Posterior cingulate gyrus (tissue), 11 donors: ENCODE results near the gene ARHGEF19.
"Not testable (repeated sequence)": the region's sequence is repeated elsewhere in the genome, so short reads cannot be mapped to it uniquely, and the experiment has no call there.

Source experiments
- DNase-seq, 10 donors: peaks; one replicate each; pipeline versions ENCODE4 v3.0.0 to v3.0.0-alpha.2; 2020 to 2021; ENCODE audit warnings: mixed read lengths in 3 of 10
- intact Hi-C: fragments of 100-400 bp; cut with DNase I; formaldehyde crosslinking; loops from one replicate; pipeline ENCODE4 v1.15.1; 2023

ARHGEF19 gene

DNA sequence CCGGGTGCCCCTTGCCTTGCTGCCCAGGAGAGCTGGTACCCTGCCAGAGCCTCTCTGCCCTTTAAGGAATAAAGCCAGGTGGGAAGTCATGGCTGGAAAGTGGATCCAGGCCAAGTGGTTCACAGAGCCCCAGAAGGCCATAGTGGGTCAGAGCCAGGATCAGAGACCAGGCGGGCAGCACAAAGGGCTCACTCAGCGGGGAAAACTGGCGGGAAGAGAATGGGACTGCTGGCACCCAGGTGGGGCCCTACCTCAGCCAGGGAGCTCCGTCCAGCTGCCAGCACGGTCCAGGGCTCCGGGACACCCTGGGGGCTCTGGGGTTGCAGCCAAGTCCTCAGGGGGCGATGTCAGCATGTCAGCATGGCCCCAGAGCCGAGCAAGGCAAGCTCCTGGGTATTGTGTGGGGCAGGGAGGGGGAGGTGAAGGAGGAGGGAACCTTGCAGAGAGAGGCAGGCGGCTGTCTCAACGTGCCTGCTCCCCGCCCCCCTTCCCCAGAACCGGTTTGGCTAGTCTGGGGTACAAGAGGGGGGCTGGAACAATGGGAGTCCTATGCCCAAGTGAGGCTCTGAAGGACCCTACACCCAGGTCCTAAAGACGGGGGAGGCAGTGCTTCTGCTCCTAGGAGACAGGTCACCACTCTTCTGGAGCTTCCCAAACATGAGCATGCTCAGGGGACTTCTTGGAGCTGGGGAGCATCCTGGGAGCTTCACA, at the start of gene ARHGEF19:
Gene ARHGEF19, minus strand, starts transcription at position 402 of the 711 bp plus-strand sequence. CDS start 3,598 bp downstream, outside the sequence.
- peak in 2 of 10 donors; percentile 57 to 71 for DNase-seq
- intact Hi-C loops = no loop called here

DNA sequence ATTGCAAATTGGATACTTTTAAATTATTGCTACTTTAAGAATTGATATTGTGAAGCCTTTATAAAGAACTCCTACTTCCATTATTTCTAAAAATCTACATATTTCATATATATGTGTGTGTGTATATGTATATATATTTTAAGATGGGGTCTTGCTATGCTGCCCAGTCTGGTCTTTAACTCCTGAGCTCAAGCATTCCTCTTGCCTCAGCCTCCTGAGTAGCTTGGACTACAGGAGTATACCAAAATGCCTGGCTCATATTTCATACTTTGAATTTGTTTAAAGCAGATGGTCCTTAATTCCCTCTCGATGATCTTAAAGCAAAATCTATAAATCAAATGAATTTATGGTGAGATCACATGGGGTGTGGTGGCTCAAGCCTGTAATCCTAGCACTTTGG, 49.6 kb upstream of the ARHGEF19 start:
- intact Hi-C loops = no loop called here
- no peak for DNase-seq

DNA sequence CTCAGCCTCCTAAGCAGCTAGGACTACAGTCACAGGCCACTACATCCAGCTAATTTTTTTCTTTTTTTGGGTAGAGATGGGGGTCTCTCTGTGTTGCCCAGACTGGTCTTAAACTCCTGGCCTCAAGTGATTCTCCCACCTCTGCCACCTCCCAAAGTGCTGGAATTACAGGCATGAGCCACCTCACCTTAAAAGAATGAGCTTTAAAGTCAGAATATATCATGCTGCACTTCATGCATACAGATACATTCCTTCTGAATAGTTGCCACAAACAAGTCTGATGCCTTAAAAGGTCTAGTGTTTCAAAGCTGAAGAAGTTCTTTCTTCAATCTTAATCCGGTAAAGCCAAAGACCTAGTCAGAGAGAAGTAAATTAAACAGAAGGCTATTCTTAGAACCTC, 48.4 kb upstream of the ARHGEF19 start:
- intact Hi-C loops = no loop called here
- DNase-seq = no peak

DNA sequence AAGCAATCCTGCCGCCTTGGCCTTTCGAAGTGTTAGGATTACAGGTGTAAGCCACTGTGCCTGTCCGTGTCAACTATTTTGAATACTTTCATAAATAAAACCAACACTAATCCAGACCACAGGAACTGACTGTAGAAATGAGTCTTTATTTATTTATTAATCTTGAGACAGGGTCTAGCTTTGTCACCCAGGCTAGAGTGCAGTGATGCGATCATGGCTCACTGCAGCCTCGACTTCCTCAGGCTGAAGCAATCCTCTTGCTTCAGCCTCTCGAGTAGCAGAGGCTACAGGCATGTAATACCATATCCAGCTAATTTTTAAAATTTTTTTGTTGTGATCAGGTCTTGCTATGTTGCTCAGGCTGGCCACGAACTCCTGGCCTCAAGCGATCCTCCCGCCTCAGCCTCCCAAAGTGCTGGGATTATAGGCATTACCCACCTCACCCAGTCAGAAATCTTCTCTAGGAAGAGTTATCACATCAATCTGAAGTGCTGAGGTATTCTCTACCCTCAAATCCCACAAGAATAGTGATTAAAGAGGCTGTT, 46.2 kb upstream of the ARHGEF19 start:
- DNase-seq = no peak
- intact Hi-C loops = no loop called here

DNA sequence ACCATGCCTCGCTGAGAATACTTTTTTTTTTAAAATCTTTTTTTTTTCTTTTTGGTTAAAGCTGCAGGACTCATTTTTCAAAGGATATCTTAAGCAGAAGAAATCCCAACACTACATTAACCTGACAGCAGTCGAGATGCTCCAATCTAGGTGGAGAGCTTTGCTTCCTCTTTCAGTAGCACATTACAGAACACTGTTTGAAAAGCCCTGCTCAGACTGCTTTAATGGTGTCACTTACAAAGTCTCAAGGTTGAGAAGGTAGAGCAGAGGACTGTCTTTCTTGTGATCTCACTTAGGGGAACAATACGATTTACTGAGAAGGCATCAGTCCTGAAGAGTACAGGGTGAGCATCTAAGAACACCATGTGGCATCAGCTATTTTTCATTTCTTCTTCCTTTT, 45.5 kb upstream of the ARHGEF19 start:
- intact Hi-C loops = no loop called here
- no peak for DNase-seq

DNA sequence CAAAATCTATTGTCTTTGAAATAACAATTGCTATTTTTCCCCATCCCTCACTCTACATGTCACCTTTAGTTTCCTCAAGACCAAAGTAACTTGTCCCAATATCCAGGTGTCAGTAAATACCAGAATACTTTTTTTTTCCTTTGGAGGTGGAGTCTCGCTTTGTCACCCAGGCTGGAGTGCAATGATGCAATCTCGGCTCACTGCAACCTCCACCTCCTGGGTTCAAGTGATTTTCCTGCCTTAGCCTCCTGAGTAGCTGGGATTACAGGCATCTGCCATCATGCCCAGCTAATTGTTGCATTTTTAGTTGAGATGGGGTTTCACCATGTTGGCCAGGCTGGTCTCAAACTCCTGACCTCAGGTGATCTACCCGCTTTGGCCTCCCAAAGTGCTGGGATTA, 45.1 kb upstream of the ARHGEF19 start:
- intact Hi-C loops, DNase-seq: not testable (repeated sequence)

DNA sequence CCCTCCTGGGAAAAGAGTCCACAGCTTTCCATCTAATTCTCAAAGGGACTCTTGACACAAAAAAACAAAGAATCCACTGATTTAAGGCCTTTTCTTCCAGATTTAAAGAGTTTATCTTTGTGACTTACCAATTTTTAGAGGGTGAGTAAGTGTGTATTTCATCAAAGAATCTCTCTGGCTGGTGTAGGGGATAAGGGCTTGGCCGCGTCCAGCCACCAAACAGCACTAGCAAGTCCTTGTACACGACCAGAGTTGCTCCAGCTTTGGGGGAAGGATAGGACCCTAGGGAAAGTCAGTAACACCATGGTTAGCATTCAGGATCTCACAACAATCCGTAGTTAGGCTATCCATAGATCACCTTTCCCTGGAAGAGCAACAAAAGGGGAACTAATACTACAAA, 44.0 kb upstream of the ARHGEF19 start:
- intact Hi-C loops = no loop called here
- no peak for DNase-seq

DNA sequence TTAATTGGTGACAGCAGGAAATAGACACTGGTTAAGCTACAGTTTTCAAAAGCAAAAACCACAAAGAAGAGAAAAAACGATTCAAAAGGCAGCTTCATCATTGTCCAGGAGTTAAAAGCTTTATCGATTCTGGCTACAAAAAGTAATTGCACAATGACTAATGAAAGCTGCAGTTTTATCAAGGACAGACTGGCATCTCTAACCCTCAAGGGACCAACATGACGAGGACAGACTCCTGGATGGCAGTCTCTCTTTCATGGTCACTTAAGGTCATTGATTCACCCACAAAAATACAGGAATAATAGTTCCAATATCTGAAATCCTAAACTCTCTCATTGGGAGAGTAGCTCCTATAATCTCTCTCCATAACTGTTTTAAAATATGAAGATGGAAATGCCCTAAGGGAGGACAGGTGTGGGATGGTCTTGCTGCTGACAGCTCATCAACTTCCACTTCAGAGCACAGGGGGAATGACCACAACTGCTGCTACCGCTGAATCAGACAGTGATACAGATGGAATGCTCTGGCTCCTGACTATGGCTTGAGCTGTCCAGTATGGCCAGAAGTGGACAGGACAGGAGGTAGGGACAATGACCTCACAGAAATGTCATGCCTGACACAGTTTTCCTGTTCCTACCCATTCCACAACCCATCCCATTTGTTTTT, 41.9 kb upstream of the ARHGEF19 start:
- intact Hi-C loops = no loop called here
- no peak for DNase-seq

DNA sequence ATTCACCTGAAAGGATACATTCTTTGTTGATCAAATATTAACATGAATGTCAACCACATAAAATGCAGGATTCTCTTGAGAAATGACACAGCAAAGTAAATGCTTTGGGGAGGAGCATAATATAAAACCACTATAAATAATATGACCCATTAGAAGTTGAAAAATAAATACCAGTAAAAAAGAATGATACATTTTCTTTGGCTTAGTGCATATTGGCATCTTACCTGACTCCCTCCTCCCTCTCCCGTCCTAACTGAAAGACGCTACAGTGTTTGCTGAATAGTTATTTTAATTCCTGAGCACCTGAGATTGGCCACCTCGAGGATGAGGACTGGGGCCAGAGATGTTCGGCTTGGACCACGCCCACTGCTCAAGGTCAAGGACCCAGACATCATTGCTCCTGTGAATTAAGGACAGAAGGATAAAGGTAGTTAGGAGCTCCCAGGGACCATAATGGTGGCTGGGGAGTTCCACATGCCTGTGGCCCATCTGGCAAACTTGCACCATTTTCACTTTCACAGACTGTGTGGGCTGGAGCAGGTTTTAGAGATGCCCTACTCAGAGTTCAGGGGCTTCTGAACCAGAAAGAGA, 41.0 kb upstream of the ARHGEF19 start:
- no peak for DNase-seq
- intact Hi-C loops = no loop called here

DNA sequence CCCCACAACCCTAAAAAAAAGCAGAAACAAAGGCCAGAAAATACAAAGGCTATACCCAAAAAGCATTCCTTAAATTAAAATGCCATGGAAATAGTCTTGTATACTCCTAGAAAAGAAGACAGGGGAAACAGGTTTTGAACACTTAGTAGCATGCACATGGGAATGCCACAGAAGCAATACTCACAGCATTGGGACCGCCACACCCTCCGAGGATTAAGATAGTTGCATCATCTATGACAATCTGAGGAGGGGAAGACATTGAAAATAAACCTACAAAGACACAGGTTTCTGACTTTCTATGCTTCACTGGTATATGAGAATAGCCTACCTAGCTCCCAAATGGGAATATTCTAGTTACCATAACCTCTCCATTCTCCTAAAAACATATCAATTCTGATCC, 40.5 kb upstream of the ARHGEF19 start:
- intact Hi-C loops = no loop called here
- DNase-seq = no peak

DNA sequence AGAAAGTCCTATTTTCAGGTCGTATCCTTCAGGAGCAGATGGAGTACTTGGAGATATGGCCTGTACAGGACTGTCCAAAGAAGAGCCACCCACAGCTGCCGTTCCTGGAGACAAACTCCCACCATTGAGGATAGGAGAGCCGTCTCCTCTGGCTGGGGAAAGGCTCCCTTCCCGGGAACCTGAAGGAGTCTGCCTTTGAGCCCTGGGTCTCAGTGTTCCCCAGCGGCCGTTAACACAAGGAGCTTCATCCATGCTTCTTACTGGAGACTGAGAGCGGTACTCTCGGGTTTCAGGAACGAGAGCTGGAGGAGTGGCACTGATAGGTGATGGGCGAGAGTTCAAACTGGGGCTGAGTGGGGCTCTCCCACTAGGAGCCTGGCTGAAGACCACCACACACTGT, 38.9 kb upstream of the ARHGEF19 start:
- no peak for DNase-seq
- intact Hi-C loops = no loop called here

DNA sequence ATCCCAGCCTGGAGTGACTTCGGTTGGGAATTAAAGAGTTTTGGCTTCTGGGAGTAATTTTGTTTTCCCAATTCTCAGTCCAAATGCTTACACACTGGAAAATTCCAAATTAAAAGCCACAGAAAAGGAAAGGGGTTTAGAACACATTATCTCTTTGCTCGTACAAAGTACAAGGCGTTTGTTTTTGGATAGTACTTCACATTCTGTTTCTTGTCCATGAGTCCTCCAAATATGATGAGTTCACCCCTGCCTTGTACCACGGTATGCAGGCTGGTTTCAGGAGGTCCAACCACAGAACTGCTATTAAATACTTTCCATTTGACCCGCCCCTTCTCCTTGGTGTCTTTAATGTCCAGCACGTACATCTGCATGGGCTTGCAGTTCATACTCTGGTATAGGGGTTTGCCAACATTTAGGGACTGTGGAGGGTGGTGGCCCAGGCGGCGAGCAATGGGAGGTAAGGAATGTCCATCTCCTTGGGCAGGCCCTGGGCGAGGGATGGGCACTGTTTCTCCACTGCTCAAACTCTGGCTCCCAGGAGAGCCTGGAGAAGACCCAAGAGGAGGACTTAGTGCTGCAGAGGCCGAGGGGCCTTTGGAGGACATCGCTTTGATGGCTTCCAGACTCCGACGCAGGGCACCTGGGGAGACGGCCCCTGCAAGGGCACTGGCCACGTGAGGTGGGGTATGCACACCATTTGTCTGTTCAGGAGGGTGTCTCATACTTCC, 38.2 kb upstream of the ARHGEF19 start:
- intact Hi-C loops = no loop called here
- DNase-seq = no peak

DNA sequence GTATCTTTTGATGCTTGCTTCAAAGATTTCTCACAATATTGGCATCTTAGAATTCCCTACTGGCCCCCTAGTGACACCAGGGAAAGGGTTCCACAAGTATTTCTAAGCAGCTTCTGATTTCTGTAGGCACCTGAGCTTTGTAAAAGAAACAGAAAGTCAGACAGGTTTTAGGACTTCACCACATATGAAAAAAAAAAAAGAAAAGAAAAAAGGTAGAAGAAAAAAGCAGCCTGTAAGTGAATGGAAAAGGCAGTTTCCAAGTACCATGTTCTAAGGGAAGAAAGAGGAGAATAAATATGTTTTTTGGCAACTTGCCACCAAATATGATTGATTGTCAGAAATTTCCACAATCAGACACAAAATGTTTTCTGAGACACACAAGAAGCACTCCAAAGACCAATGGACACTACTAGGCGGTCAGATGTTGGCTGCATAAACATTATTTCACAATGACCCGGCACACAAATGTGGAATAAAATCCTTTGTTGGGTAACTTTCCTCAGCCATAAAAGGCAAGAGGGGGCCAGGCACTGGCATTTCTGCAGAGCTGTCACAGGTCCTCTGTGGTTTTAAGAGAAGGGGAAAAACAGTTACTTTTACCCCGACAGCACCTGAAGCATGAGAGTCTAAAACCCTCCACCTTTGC, 37.3 kb upstream of the ARHGEF19 start:
- intact Hi-C loops = loop anchor here (10.0 kb wide), 1 partner anchor 115 kb away; the partner anchor contains the start of gene SZRD1
- no peak for DNase-seq

DNA sequence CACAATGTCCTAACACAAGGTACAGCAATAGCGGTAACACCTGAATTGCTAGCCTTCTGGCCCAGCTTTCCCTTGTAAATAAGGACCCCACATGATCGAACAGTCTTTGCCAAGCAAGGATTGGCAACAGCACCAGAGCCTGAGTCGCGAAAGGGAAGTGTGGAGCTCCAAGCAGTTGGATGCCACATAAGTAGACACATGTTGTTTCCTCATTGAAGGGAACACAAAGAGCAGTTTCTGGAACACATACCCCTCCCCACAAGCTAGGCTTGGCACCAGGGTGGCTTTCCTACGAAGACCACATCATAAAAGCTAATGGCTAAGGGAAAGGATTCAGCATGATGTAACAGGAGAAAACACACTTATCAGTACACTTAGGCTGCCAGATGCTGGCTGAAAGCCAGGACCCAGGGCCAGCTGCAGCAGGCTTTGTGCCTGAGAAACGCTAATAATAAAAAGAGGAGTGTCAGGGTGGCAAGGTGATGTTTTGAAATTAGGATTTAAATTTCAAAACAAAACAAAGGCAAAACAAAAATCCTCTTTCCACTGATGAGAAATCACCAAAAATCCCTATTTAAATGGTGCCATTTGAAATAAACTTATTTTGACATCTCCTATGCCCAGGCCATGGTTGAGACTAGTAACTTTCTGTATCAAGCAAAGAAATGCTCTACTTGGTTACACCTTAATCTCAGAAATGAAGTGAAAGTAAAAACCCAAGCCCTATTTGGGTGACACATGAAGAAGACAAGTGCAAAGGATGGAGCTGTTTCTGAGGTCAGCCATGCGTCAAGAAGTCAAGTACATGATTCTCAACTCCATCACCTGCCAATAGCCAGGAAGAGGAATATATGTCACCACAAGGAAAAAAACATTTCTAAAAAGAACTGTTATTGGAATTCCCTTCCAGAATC, 36.4 kb upstream of the ARHGEF19 start:
- DNase-seq = peak; percentile 42 to 95 (median 71)
- intact Hi-C loops = loop anchor here (10.0 kb wide), 1 partner anchor 116 kb away; the partner anchor contains the start of gene SZRD1

DNA sequence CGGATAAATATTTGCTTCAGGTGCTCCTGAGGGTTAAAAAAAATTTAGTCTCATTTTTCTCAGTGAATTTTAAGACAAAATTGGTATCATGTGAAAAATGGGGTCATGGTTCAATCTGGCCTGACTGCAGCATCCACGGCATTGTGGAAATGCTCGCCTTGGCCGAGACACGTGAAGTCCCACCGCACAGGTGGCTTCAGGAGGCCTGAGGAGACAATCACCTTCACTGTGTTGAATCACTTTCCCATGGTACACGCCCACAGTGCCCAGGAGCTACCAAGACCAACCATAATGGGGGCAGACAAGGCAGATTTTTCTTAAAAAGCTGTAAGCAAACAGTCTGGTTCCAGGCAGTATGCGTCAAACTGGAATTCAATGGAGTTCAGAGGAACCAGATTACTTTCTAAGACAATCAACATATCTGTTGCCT, 35.6 kb upstream of the ARHGEF19 start:
- intact Hi-C loops = loop anchor here (10.0 kb wide), 1 partner anchor 117 kb away; the partner anchor contains the start of gene SZRD1
- DNase-seq = peak in 1 of 10 donors; percentile 39

DNA sequence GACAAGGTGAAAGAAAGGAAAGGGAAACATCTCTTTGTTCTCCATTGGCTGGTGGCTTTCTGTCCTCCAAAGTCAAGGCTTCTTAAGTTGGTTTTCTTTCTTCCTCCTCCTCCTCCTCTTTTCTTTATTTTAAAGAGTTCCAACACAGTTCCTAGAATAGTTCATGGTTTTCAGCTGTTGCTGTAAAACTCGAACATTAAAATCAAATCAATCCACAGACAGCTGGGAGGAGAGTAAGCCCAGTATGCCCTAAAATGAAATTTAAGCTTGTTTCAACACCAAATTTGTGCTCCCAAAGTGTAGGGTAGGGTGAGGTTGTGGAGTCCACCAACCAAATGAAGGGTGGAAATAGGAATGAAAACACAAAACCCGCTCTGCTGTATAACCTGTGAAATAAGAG, 35.0 kb upstream of the ARHGEF19 start:
- intact Hi-C loops = loop anchor here (10.0 kb wide), 1 partner anchor 117 kb away; the partner anchor contains the start of gene SZRD1
- no peak for DNase-seq

DNA sequence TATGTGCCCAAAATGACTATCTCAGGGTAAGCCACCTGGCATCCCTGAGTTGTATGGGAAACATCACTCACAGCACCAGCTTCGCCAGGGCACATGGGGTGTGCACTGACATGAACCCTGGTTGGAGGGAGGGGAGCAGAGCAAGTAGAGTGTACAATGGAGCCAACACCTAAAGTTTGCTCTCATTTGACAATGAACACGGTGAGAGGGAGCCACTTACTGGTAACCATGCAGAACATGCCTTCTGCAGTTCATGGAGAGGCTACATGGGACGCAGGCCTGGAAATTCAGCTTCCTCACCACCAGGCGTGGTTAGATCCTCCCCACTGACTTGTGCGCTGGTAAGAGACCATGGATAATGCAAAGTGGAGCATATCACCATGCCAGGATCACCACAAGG, 34.5 kb upstream of the ARHGEF19 start:
- peak in 1 of 10 donors; percentile 29 for DNase-seq
- intact Hi-C loops = loop anchor here (10.0 kb wide), 1 partner anchor 118 kb away; the partner anchor contains the start of gene SZRD1

DNA sequence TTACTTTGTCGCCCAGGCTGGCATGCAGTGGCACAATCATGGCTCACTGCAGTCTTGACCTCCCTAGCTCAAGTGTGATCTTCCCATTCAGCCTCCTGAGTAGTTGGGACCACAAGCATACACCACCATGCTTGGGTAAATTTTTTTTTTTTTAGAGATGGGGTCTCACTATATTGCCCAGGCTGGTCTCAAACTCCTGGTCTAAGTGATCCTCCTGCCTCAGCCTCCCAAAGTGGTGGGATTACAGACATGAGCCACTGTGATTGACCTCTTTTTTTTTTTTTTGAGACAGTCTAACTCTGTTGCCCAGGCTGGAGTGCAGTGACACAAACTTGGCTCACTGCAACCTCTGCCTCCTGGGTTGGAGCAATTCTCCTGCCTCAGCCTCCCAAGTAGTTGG, 33.8 kb upstream of the ARHGEF19 start:
- intact Hi-C loops = loop anchor here (10.0 kb wide), 1 partner anchor 119 kb away; the partner anchor contains the start of gene SZRD1

More for the DNA sequence above, 33.8 kb upstream of the ARHGEF19 start:
- DNase-seq = not testable (repeated sequence)
